ENCODE data around the gene SLC66A2. TPM values are rescaled to one million over a fixed set of nuclear protein-coding genes. Genes with fewer than 3 reads are reported as not detected.

SLC66A2 gene
- polyA plus RNA-seq, 6 donors from 2014 or later, result 26.3 to 40.9 (median 34.5) TPM

GRCh38 chr18:79875531-79875919 is 75.9 kb downstream of the SLC66A2 start:
- H3K27ac Mint-ChIP-seq, result no peak overlapping the region
- no peaks in the 10 kb centered on the region for H3K36me3 Mint-ChIP-seq
- DNase-seq, result no peak
- no peaks in the 10 kb centered on the region for H3K4me1 Mint-ChIP-seq
- no peak overlapping the region for H3K4me3 Mint-ChIP-seq
- peaks cover 0 to 5% (median 5%) of the 10 kb centered on the region in 3 donors for H3K27me3 Mint-ChIP-seq
- ATAC-seq (ENCODE audit: low read depth in 2 of 2), result no peak
- peaks cover 0 to 5% (median 0%) of the 10 kb centered on the region in 7 donors for H3K9me3 Mint-ChIP-seq

GRCh38 chr18:79874553-79875530 is 76.6 kb downstream of the SLC66A2 start:
- Mint-ChIP-seq H3K27ac (no peak overlapping the region), H3K4me3 (no peak overlapping the region), H3K9me3 (peaks cover 0 to 5% (median 0%) of the 10 kb centered on the region in 7 donors), H3K36me3 (no peaks in the 10 kb centered on the region), H3K4me1 (no peaks in the 10 kb centered on the region), H3K27me3 (peaks cover 0 to 5% (median 5%) of the 10 kb centered on the region in 3 donors)
- ATAC-seq (ENCODE audit: low read depth in 2 of 2) (no peak), DNase-seq (no peak)

- Mint-ChIP-seq H3K27me3 (peaks cover 0 to 5% (median 5%) of the 10 kb centered on the region in 3 donors), H3K4me3 (no peak overlapping the region), H3K36me3 (no peaks in the 10 kb centered on the region), H3K9me3 (no peaks in the 10 kb centered on the region), H3K4me1 (no peaks in the 10 kb centered on the region), H3K27ac (peak overlapping the region in 1 of 6 donors; percentile 4)
- no peak for DNase-seq
- ATAC-seq (ENCODE audit: low read depth in 2 of 2), result no peak
Measured at GRCh38 chr18:79873449-79874110, 77.9 kb downstream of the SLC66A2 start.

- H3K36me3 Mint-ChIP-seq, result no peaks in the 10 kb centered on the region
- no peak overlapping the region for H3K4me3 Mint-ChIP-seq
- H3K27me3 Mint-ChIP-seq, result peaks cover 0 to 5% (median 5%) of the 10 kb centered on the region in 3 donors
- no peaks in the 10 kb centered on the region for H3K9me3 Mint-ChIP-seq
- ATAC-seq (ENCODE audit: low read depth in 2 of 2) (no peak), DNase-seq (no peak)
- no peak overlapping the region for H3K27ac Mint-ChIP-seq
- H3K4me1 Mint-ChIP-seq, result no peaks in the 10 kb centered on the region
Measured at GRCh38 chr18:79872527-79873444, 78.7 kb downstream of the SLC66A2 start.

GRCh38 chr18:79871481-79872091 is 79.9 kb downstream of the SLC66A2 start:
- Mint-ChIP-seq H3K27ac (no peak overlapping the region), H3K9me3 (no peaks in the 10 kb centered on the region), H3K4me3 (no peak overlapping the region), H3K36me3 (no peaks in the 10 kb centered on the region), H3K4me1 (no peaks in the 10 kb centered on the region), H3K27me3 (peaks cover 0 to 5% (median 5%) of the 10 kb centered on the region in 3 donors)
- DNase-seq (no peak), ATAC-seq (ENCODE audit: low read depth in 2 of 2) (no peak)

- Mint-ChIP-seq H3K9me3 (no peaks in the 10 kb centered on the region), H3K4me1 (no peaks in the 10 kb centered on the region), H3K27ac (no peak overlapping the region), H3K27me3 (peaks cover 0 to 5% (median 5%) of the 10 kb centered on the region in 3 donors), H3K4me3 (no peak overlapping the region), H3K36me3 (no peaks in the 10 kb centered on the region)
- no peak for DNase-seq
- no peak for ATAC-seq (ENCODE audit: low read depth in 2 of 2)
Measured at GRCh38 chr18:79871026-79871390, 80.4 kb downstream of the SLC66A2 start.

GRCh38 chr18:79870301-79871025 is 81.0 kb downstream of the SLC66A2 start:
- ATAC-seq (ENCODE audit: low read depth in 2 of 2), result no peak
- H3K36me3 Mint-ChIP-seq, result no peaks in the 10 kb centered on the region
- H3K27me3 Mint-ChIP-seq, result peaks cover 0 to 5% (median 5%) of the 10 kb centered on the region in 3 donors
- no peak for DNase-seq
- H3K27ac Mint-ChIP-seq, result no peak overlapping the region
- H3K4me1 Mint-ChIP-seq, result no peaks in the 10 kb centered on the region
- H3K9me3 Mint-ChIP-seq, result no peaks in the 10 kb centered on the region
- no peak overlapping the region for H3K4me3 Mint-ChIP-seq

- H3K4me1 Mint-ChIP-seq, result no peaks in the 10 kb centered on the region
- DNase-seq, result no peak
- no peak for ATAC-seq (ENCODE audit: low read depth in 2 of 2)
- no peaks in the 10 kb centered on the region for H3K36me3 Mint-ChIP-seq
- no peak overlapping the region for H3K4me3 Mint-ChIP-seq
- H3K9me3 Mint-ChIP-seq, result no peaks in the 10 kb centered on the region
- no peak overlapping the region for H3K27ac Mint-ChIP-seq
- peaks cover 0 to 5% (median 5%) of the 10 kb centered on the region in 3 donors for H3K27me3 Mint-ChIP-seq
Measured at GRCh38 chr18:79869591-79870300, 81.7 kb downstream of the SLC66A2 start.

- H3K36me3 Mint-ChIP-seq, result no peaks in the 10 kb centered on the region
Measured at GRCh38 chr18:79868811-79869541, 82.5 kb downstream of the SLC66A2 start.

GRCh38 chr18:79868168-79868784 is 83.2 kb downstream of the SLC66A2 start:
- DNase-seq (no peak), ATAC-seq (ENCODE audit: low read depth in 2 of 2) (no peak)
- no peak overlapping the region for H3K27ac Mint-ChIP-seq
- H3K9me3 Mint-ChIP-seq, result no peaks in the 10 kb centered on the region
- H3K27me3 Mint-ChIP-seq, result peaks cover 0 to 5% (median 0%) of the 10 kb centered on the region in 3 donors
- no peaks in the 10 kb centered on the region for H3K36me3 Mint-ChIP-seq
- H3K4me3 Mint-ChIP-seq, result no peak overlapping the region
- no peaks in the 10 kb centered on the region for H3K4me1 Mint-ChIP-seq

More at GRCh38 chr18:79868811-79869541, 82.5 kb downstream of the SLC66A2 start:
- Mint-ChIP-seq H3K27ac (no peak overlapping the region), H3K4me3 (no peak overlapping the region), H3K4me1 (no peaks in the 10 kb centered on the region), H3K27me3 (peaks cover 0 to 5% (median under 1%) of the 10 kb centered on the region in 3 donors), H3K9me3 (no peaks in the 10 kb centered on the region)
- ATAC-seq (ENCODE audit: low read depth in 2 of 2) (no peak), DNase-seq (no peak)

- Mint-ChIP-seq H3K36me3 (no peaks in the 10 kb centered on the region), H3K27me3 (peaks cover 0 to 4% (median 0%) of the 10 kb centered on the region in 3 donors), H3K9me3 (peaks cover 0 to under 1% (median 0%) of the 10 kb centered on the region in 7 donors)
Measured at GRCh38 chr18:79867666-79868065, 83.8 kb downstream of the SLC66A2 start.

More at GRCh38 chr18:79867666-79868065, 83.8 kb downstream of the SLC66A2 start:
- DNase-seq (no peak), ATAC-seq (ENCODE audit: low read depth in 2 of 2) (no peak)
- Mint-ChIP-seq H3K4me3 (no peak overlapping the region), H3K27ac (no peak overlapping the region), H3K4me1 (no peaks in the 10 kb centered on the region)

All from naive B cell (primary cell).